Skeletal muscle tissue (tissue), 4 donors: ENCODE measurements around the gene ING5. TPM values are rescaled to one million over a fixed set of nuclear protein-coding genes. Genes with fewer than 3 reads are reported as not detected.

Experiments
- H3K27ac ChIP-seq: one replicate; pipeline ENCODE4 v1.7.0; 2013; ENCODE audit warnings: mild to moderate bottlenecking, low read depth, low read length, inconsistent platforms
- H3K27me3 ChIP-seq, 3 donors: one replicate each; pipeline ENCODE4 v1.7.0; 2013; ENCODE audit warnings: low read length in 3 of 3; ENCODE audit not compliant: control insufficient read depth in 3 of 3, insufficient read depth in 3 of 3
- H3K36me3 ChIP-seq, 3 donors: one replicate each; pipeline ENCODE4 v1.7.0; 2013; ENCODE audit warnings: low read length in 3 of 3; ENCODE audit not compliant: control insufficient read depth in 3 of 3, insufficient read depth in 3 of 3
- H3K4me1 ChIP-seq, 3 donors: one replicate each; pipeline ENCODE4 v1.7.0; 2013; ENCODE audit warnings: low read length in 3 of 3, mild to moderate bottlenecking in 3 of 3; ENCODE audit not compliant: control insufficient read depth in 3 of 3, insufficient read depth in 3 of 3
- H3K4me3 ChIP-seq, 3 donors: one replicate each; pipeline ENCODE4 v1.7.0; 2013; ENCODE audit warnings: low read length in 3 of 3
- H3K9ac ChIP-seq, 3 donors: one replicate each; pipeline ENCODE4 v1.7.0; 2013; ENCODE audit warnings: low read length in 3 of 3, mild to moderate bottlenecking in 3 of 3, moderate library complexity in 2 of 3, low read depth in 1 of 3
- H3K9me3 ChIP-seq, 3 donors: one replicate each; pipeline ENCODE4 v1.7.0; 2013; ENCODE audit warnings: low read length in 3 of 3; ENCODE audit not compliant: control insufficient read depth in 3 of 3
- total RNA-seq: library from RNA; depleted of rRNA; stranded (reverse); fragments of >200 nt; gene quantifications from one replicate; pipeline ENCODE4 v1.2.3, GENCODE V29; 2014
- donor health status: Osteomylitis.

The ING5 gene
- total RNA-seq, 1 donor from 2014 or later, result 16.7 TPM

DNA sequence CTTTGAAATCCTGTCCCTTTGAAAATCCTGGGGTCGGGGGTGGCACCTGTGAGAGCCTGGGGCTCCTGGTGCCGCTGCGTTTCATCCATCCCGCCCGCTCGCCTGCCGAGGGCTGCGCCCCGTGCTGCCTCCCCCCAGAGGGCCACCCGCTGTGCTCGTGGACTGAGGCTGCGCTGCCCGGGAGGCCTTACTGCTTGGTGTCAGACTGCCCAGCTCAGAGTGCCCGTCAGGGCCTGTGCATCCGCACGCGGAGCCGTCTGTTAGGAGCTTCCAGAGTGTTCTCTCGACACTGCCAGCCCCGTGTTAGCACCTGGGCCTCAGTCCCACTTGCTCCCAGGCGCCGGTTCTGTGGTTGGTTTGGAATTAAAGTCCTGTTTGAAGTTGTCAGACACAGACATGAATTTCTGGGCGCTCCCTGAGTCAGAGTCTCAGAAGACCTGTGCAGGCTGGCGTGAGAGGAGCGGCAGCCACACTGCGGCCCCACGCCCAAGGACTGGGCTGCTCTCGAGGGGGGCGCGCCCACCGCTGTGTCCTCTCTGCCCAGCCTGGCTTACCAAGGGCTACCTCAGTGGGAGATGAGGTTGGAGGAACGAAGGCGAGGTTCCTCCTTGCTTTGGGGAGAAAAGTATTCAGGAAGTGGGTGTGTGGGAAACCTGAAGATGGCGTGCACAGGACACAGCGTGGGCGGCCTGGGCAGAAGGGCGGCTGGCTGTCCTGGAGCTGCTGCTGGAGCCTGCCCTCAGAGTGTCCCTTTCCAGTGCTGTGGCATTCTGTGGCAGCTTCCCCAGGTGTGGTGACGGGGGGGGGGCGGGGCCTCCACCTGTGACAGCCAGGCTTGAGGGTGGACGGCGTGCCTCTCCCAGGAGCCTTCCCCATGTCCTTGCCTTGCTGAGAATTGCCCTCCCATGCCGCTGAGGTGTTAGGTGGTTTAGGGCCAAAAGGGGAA lies 29.3 kb upstream of the ING5 start:
- H3K4me1 ChIP-seq, result no peaks in the 10 kb centered on the region
- no peak overlapping the region for H3K9ac ChIP-seq
- no peak overlapping the region for H3K4me3 ChIP-seq
- H3K27me3 ChIP-seq, result no peaks in the 10 kb centered on the region
- no peak overlapping the region for H3K27ac ChIP-seq
- peaks cover 44 to 60% (median 46%) of the 10 kb centered on the region in 3 donors for H3K36me3 ChIP-seq
- H3K9me3 ChIP-seq, result no peaks in the 10 kb centered on the region

DNA sequence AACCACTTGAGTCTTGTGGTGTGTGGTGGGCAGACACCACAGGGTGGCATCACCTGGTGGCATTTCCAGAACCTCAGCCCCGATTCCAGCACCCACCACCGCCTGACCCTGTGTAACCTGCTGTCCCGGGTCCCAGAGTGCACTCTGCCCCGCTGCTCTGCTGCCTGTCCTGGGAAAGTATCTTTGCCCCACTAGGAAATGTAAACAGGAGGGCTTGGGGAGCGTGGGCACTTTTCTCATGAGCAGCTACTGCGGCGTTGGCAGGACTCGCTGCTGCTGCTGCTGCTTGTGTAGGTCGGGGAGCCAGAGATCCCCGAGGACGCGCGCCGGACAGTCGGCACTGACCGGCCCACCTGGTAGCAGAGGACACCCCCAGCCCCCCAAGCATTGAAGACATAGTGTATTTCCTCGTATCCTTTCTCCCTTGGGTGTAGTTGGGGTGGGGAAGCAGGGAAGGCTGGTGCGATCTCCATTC lies 28.6 kb upstream of the ING5 start:
- Histone ChIP-seq H3K9ac (no peak overlapping the region), H3K4me1 (no peaks in the 10 kb centered on the region), H3K9me3 (no peaks in the 10 kb centered on the region), H3K36me3 (peaks cover 40 to 56% (median 42%) of the 10 kb centered on the region in 3 donors), H3K27ac (no peak overlapping the region), H3K27me3 (no peaks in the 10 kb centered on the region), H3K4me3 (no peak overlapping the region)

DNA sequence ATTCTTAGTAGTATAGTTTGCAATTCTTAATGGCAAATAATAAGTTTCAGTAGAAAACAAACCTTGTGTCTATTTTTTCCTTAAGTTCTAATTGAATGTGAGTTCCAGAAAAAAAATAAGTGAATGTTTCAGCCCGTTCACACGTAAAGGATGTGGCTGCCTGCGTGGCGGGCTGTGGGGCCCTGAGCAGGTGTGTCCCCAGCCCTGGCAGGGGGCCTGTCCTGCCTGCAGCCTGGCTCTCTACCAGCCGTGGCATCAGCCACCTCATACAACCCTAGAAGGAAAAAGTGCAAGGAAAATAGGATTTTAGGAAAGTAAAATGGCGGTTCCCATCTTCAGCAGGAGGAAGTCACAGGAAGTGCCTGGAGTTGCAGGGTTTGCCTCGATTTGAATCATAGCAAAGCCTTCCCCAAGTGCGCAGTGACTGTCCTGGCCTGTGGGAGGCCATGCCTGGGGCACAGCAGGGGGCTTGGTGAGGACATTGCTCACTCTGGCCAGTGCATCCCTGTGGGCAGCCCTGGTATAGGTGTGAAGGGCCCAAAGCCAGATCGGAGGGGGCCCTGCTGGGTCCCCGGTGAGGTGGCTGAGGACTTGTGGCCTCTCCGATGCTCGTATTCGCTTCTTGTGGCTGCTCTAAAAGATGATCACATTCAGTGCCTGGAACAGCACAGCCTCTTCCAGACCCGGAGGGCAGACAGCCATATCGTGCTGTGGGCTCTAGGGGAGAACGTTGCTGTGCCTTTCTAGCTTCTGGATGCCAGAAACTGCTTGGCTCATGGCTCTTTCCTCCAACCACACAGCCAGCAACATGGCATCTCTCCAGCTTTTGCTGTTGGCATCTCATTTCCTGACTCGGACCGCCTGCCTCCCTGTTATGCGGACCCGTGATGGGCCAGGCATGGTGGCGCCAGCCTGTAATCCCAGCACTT lies 27.8 kb upstream of the ING5 start:
- Histone ChIP-seq H3K9ac (no peak overlapping the region), H3K4me1 (no peaks in the 10 kb centered on the region), H3K4me3 (no peak overlapping the region), H3K27ac (no peak overlapping the region), H3K27me3 (no peaks in the 10 kb centered on the region), H3K36me3 (peaks cover 34 to 57% (median 36%) of the 10 kb centered on the region in 3 donors), H3K9me3 (no peaks in the 10 kb centered on the region)

DNA sequence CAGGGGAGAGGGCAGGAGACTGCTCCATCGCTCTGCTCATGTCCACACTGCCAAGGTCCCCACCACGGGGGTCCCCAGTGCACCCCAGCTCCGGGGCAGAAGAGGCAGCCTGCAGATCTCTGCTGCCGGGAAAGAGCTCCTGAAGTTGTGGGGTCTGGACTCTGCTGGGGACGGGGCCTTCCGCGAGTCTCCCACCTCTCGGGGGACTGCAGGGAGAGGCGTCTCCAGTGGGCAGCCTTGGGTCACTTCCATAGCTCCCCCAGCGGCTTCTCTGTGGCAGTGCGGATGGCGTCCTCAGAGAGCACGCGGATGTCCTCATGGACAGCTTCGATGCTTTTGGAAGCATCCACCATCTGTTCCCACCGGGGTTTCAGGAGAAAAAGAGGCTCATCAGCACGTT lies 26.0 kb upstream of the ING5 start:
- no peaks in the 10 kb centered on the region for H3K27me3 ChIP-seq
- H3K36me3 ChIP-seq, result peaks cover 23 to 46% (median 25%) of the 10 kb centered on the region in 3 donors
- no peaks in the 10 kb centered on the region for H3K9me3 ChIP-seq
- no peak overlapping the region for H3K9ac ChIP-seq
- H3K4me1 ChIP-seq, result peaks cover 0 to 3% (median 3%) of the 10 kb centered on the region in 3 donors
- no peak overlapping the region for H3K27ac ChIP-seq
- H3K4me3 ChIP-seq, result no peak overlapping the region

DNA sequence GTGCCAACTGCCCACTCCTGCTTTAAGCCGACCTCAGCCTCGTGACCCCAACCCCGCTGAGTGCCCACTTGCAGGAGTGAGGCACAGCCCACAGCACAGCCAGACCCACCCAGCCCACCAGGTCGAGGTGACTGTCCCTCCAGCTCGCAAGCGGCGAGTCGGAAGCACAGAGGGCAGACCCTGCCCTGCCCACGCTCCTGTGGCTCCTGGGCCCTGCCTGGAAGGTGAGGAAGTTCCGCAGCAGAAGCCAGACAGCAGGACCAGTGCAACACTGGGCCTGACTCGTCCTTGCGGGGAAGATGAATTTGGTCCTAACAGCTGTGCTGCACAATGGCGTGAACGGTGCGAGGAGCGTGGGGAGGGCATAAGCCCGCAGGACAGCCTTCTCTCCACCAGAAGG lies 25.2 kb upstream of the ING5 start:
- Histone ChIP-seq H3K9ac (no peak overlapping the region), H3K27me3 (no peaks in the 10 kb centered on the region), H3K27ac (no peak overlapping the region), H3K36me3 (peaks cover 18 to 42% (median 23%) of the 10 kb centered on the region in 3 donors), H3K4me1 (peaks cover 0 to 11% (median 8%) of the 10 kb centered on the region in 3 donors), H3K4me3 (no peak overlapping the region), H3K9me3 (no peaks in the 10 kb centered on the region)

DNA sequence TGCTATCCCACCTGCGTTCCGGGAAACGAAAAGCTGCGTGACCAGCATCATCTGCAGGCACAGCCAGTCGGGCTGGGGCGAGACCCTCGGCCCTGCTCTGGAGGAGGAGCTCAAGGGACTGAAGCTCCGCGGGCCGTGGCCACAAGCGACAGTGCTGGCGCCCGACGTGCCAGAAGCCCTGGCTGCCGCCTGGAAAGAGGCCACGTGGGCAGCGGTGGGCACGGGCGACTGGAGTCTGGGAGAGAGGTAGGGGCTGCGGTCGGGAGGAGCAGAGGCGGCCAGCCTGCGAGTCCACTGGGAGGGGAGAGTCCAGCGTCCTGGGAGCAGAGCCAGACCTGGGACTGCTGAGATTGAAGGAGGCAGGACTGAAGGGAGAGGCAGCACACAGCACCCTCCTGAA lies 24.4 kb upstream of the ING5 start:
- no peaks in the 10 kb centered on the region for H3K9me3 ChIP-seq
- H3K36me3 ChIP-seq, result peaks cover 16 to 37% (median 26%) of the 10 kb centered on the region in 3 donors
- no peak overlapping the region for H3K9ac ChIP-seq
- H3K4me1 ChIP-seq, result peaks cover 0 to 13% (median 8%) of the 10 kb centered on the region in 3 donors
- no peak overlapping the region for H3K27ac ChIP-seq
- no peak overlapping the region for H3K4me3 ChIP-seq
- H3K27me3 ChIP-seq, result no peaks in the 10 kb centered on the region

DNA sequence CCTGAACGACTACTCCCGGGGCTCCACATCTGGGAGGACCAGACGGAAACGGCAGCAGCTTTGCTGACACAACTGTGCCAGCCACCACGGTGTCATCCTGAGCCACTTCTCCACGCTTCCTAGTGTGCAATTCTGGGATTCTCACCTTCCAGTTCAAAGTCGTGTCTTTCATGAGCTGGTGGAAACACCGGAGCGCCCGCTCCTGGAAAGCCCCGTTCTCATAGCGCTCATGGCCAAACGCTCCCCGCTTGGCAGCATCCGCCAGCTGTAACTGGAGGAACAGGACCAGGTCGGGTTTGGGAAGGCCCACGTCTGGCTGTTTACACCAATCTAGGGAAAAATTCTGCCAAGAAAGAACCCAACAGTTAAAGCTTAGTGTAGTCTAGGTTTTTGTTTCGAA lies 23.5 kb upstream of the ING5 start:
- H3K9me3 ChIP-seq, result no peaks in the 10 kb centered on the region
- H3K4me3 ChIP-seq, result no peak overlapping the region
- no peak overlapping the region for H3K27ac ChIP-seq
- H3K27me3 ChIP-seq, result no peaks in the 10 kb centered on the region
- peaks cover 0 to 13% (median 8%) of the 10 kb centered on the region in 3 donors for H3K4me1 ChIP-seq
- no peak overlapping the region for H3K9ac ChIP-seq
- H3K36me3 ChIP-seq, result peaks cover 12 to 33% (median 29%) of the 10 kb centered on the region in 3 donors

DNA sequence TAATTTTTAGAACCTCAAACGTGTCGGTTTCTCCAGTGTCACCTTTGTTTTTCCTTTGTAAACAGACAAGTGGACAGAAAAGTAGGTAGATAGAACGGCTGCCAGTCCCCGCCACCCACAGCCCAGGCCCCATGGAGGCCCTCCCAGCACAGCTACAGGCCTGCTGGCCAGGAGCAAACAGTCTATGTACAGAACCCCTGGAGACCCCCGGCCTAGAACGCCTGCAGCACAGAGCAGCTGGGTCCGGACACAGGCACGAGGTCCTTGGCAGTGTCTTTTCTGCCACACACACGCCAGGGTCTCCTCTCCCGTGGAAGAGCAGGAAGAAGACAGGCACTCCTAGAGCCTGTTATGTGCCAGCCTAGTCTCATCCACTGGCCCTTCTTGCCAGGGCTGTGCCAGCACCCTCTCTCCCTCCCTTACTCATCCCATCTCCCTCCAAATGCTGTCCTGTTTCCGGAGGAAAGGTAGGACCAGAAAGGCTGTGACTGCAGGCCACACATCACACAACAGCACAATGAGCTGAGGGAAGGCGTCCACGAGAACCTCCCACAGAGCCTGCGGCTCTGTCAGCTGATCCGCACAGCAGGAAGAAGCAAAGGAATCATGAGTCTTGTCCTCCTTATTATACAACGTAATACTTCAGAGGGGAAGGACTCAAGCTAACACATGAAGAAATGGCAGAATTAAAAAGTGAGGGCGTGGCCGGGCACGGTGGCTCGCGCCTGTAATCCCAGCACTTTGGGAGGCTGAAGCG lies 22.9 kb upstream of the ING5 start:
- Histone ChIP-seq H3K27ac (no peak overlapping the region), H3K9me3 (no peaks in the 10 kb centered on the region), H3K4me3 (no peak overlapping the region), H3K27me3 (no peaks in the 10 kb centered on the region), H3K36me3 (peaks cover 12 to 33% (median 29%) of the 10 kb centered on the region in 3 donors), H3K9ac (no peak overlapping the region), H3K4me1 (peaks cover 0 to 13% (median 8%) of the 10 kb centered on the region in 3 donors)

DNA sequence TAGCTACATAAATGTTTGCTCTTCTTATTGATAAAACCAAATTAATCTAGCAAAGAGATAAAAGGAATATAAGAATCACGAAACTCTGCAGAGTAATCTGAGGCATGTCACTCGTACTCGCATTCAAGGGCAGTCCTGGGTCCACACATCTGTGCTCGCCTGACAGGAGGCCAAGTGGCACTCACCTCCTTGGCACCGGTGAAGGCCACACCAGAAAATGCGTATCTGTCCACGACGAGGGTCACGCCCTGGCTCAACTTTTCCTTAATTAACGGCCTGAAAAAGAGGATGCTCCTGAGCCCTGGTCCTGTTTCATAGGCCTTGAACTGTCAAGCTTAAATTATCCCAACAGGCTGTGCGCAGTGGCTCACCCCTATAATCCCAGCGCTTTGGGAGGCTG lies 21.8 kb upstream of the ING5 start:
- H3K9me3 ChIP-seq, result no peaks in the 10 kb centered on the region
- H3K27me3 ChIP-seq, result no peaks in the 10 kb centered on the region
- H3K4me3 ChIP-seq, result no peak overlapping the region
- no peak overlapping the region for H3K27ac ChIP-seq
- H3K9ac ChIP-seq, result no peak overlapping the region
- peaks cover 0 to 13% (median 8%) of the 10 kb centered on the region in 3 donors for H3K4me1 ChIP-seq
- H3K36me3 ChIP-seq, result peaks cover 12 to 29% (median 29%) of the 10 kb centered on the region in 3 donors
